Fibroblast of skin of abdomen (primary cell): Measurements from ENCODE around the gene MAP3K12.

Experiments used
- DNase-seq: peaks from one replicate; pipeline ENCODE4 v3.0.0-alpha.2; 2013

The MAP3K12 gene

DNA sequence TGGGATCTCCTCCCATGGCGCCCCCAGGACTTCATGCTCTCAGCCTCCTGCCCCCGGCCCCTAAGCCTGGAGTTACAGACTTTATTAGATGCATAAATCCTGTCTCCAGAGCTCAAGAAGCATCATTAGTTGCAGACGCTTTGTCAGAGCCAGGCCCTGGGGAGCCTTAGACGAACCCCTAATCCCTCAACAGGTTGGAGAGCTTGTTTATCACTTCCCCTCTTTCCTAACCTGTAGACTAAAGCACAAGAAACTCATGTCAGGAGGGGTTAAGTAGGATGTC, 8.3 kb upstream of the MAP3K12 start:
- DNase-seq, result no peak

DNA sequence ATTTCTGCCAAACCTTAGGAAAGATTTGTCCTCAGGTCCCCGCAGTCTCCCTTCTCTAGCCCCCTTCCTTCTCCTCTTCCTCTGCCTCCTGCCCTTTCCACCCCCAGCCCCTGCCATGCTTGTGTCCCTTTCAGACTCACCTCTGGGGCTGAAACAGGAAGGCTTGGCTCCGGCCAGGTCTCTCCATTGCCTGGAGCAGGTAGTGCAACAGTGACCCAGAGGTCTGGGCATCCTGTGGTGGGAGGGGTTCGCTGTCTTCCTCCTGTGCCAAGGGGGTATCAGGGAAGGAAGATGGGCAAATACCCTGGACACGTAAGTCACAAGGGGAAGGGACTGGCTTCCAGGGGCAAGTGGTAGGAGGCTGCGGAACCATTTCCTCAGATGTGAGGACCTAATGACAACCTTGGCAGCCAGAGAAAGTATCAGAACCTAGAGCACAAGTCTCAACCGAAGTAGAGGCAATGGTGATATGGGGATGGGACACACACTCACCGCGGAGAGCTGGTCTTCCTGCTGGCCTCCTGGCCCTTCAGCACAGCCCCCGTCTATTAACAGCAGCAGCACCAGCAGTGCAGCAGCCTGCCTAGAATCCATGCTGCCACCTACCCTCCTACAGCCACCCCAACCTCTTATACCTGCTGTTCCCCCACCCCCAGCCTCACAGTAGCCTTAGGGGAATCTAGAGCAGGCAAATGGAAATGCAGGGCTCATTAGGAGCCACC, 7.8 kb upstream of the MAP3K12 start, which contains the start of gene NPFF:
Gene NPFF, minus strand, starts transcription at position 604 of the 722 bp plus-strand sequence. Its CDS starts 10 bp downstream, at position 594.
- no peak for DNase-seq

DNA sequence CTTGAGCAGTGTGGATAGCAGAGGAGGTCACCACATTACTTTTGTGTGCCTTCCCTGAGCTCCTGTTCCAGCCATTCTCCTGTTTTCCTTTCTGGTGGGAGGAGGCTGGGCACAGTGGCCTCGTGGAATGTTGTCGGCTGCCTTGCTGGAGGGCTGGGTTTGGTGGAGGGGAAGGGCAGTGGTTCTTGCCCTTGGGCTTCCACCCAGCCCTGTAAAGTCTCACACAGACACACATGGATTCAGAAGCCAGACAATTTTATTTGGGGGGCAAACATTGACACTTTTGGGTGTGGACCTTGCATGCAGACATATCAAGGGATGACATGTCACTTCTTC, 7.2 kb upstream of the MAP3K12 start:
- DNase-seq, result no peak

DNA sequence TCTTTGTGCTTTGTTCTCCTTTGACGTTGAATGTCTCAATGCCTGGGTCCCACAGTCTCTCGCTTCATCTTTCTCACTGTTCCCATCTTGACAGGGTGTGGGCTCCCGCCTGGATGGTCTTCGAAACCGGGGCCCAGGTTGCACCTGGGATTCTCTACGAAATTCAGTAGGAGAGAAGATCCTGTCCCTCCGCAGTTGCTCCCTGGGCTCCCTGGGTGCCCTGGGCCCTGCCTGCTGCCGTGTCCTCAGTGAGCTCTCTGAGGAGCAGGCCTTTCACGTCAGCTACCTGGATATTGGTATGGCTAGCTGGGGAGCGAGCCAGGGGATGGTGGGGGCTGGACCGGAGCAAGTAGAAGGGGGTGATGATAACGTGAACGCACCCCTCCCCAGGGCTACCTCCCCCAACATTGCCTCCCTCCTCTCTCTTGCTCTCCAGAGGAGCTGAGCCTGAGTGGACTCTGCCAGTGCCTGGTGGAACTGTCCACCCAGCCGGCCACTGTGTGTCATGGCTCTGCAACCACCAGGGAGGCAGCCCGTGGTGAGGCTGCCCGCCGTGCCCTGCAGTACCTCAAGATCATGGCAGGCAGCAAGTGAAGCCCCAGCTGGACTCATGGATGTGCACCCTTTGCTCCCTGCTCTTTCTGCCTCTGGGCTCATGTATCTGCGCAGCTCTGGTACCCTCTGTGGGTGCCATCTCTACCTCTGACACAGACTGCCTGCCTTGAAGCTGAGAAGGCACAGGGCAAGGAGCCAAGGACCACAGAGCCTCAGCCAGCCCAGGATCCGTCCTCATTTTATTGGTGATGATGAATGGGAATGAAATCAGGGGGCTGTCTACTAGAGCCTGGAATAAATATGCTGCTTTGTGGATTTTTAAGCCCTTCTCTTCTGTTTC, 6.5 kb upstream of the MAP3K12 start:
- no peak for DNase-seq

DNA sequence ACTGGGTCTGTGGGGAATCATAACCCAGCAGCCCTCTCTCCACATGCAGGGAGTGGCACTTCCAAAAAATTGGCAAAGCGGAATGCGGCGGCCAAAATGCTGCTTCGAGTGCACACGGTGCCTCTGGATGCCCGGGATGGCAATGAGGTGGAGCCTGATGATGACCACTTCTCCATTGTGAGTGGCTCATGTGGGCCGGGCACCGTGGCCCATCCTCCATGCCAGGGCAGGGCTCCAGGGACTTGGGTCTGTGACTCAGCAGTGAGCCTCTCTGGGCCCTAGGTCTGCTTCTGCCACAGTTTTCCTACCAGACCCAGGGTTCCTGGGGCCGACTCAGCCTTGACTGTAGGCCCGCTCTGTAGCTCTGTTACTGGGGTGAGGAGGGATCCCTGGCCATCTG, 5.8 kb upstream of the MAP3K12 start:
- peak; percentile 24 for DNase-seq

DNA sequence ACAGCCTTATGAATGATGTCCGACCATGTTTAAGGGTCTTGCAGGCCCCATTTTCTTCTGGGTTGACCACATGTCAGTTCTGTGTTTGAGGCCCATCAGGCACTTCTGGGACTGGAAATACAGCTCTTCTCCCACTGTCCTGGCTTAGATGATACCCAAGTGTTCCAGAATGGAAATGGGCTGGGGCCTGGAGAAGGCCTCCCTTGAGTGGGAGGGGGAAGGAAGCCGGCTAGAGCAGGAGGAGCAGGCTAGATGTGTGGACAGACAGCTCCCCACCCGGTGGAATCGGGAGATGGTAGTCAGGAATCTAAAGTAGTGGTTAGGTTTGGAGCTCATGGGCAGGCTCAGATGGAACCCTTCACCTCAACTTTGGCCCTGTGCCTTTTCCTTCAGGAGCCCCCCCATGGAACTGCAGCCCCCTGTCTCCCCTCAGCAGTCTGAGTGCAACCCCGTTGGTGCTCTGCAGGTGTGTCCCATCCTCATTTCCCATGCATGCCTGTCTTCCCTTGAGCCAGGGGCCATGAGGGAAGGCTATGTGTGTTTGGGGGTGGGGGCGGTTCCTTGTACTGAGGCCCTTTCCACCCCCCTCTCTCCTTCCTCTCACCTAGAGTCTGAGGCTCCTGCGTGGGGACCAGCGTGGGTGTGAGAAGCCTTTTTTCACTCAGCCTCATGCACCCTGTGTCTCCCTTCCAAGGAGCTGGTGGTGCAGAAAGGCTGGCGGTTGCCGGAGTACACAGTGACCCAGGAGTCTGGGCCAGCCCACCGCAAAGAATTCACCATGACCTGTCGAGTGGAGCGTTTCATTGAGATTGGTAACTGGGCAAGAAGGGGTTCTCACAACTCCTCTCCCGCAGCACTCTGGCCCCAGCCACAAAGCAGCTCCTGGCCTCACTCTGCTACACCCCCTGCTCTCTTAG, 5.0 kb upstream of the MAP3K12 start:
- DNase-seq, result no peak

DNA sequence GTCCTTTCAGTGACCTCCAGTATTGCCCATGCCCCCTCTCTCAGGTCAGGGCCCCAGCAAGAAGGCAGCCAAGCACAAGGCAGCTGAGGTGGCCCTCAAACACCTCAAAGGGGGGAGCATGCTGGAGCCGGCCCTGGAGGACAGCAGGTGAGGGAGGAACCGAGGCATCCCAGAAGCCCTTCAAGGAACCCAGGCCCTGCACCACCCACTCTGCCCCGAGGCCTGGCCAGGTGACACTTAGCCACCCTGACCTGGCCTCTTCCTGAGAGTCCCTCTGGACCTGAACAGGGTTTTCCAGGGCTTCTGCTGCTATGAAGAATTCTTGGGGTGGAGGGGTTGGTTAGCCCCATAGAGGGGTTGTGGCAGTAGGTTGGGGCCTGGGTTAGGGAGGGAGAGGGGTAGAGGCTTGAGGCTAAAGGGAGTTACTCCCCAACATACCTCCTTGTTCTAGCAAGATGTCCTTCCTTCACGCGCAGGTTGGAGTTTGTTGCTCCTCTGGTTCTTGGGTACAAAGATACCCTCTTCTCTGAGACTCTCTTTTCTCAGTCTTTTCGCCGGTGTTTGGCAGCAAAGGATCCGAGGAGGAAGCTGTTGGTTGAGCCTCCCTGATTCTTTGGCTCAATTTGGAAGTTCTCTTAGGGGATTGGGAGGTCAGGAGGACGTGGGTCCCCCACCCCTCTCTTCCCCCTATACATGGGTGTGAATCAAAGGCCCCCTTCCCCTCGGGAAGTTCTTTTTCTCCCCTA, 3.9 kb upstream of the MAP3K12 start:
- no peak for DNase-seq

DNA sequence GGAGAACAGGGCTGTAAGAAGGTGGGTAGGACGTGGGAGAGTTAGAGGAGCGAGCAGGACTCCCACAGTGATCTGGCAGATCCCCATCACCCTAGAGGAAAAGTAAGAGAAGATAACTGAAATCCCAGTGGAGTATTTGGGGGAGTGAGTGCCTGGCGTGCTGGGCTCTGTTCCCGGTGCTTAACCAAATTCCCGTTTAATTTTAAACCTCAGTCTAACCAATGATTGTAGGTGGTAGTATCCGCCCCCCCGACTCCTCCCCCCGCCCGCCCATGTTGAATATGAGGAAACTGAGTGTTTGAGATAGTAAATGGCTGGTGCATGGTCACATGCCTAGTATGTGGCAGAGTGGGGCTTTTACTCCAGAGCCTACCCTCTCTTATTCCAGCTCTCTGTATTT, 3.1 kb upstream of the MAP3K12 start:
- no peak for DNase-seq

DNA sequence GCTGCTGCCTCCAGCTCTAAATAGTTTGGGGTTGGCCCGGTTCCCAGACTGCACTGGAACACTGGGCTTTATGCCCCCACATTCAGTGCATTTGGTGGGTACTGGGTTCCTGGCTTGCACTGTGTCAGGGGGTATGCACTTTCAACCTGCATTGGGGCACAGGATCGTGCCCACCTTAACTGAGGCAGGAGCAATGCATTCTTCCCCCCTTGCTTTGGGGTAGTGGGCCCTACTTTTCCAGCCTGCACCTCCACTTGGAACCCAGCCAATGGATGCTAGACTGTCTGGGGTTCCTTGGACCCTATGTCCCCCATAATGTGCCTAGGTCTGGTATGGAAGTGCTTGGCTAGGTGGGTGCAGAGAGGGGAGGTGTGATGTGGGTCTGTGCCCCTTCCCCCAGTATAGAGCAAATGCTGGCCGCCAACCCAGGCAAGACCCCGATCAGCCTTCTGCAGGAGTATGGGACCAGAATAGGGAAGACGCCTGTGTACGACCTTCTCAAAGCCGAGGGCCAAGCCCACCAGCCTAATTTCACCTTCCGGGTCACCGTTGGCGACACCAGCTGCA, 2.4 kb upstream of the MAP3K12 start:
- no peak for DNase-seq

DNA sequence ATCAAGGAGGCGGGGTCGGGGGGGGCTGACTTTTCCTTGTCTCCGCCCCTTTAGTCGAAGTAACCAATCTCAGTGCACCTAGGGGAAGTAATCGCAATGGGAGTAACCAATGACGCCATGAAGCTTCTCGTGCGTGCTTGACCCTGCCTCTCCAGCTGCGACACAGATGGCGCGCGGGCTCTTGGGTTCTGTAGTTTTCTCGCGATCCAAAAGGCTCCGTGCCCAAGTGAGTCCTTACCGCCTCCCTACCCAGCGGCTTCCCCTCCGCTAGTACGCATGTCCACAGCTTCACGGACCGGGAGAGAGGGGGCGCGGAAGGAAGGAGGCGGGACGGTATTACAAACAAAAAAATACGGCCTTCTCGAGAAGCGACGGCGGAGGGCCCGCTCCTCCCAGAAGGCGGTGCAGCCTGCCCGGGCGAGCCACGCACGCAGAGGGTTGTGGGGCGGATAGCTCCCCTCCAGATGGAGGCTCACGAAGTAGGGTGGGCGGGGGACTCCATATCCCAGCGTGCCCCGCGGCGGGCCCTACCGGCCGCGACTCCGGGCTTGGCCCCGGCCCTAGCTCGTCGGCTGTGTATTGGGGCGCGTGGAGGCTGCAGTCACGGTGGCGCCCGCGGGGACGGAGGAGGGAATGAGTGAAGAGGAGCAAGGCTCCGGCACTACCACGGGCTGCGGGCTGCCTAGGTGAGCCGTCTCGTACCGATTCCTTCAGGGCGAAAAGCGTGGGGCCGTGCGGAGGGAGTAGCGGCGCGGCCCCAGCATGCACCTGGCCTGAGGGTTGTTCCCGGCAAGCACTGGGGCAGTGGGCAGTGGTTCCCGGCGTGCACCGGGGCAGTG, 1.7 kb upstream of the MAP3K12 start, which contains the start of gene TARBP2:
Gene TARBP2, plus strand, starts transcription at position 508 of the 839 bp plus-strand sequence. Its CDS starts 126 bp downstream, at position 634.
- DNase-seq, result peak; percentile 100

DNA sequence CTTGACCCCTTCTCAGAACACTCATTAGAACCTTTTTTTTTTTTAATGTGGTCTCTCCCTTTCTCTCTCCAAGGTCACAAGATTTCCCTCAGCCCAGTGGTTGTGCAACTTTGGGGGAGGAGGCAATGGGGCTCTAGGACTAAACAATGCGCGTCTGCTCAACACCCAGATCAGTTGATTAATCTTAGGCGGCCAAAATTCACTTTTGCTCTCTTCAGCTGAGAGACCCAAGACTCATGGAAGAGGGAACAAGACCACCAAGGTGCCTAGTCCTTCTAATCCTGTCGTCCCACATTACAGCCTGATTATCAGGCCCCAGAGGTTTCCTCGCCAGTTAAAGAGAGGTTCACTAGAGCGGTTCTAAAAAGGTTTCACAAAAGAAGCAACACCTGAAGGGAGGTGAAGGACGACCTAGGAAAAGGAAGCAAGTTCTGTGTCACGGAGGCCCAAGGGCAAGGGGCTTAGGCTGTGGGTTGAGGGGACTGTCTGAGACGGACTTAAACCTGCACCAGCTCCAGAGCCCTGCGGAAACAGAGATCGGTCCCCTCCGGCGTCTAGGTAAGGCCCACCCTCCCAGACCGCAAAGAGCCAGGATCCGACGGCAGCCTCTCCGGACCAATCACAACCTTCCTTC, 1.0 kb upstream of the MAP3K12 start:
- peak; percentile 61 for DNase-seq

DNA sequence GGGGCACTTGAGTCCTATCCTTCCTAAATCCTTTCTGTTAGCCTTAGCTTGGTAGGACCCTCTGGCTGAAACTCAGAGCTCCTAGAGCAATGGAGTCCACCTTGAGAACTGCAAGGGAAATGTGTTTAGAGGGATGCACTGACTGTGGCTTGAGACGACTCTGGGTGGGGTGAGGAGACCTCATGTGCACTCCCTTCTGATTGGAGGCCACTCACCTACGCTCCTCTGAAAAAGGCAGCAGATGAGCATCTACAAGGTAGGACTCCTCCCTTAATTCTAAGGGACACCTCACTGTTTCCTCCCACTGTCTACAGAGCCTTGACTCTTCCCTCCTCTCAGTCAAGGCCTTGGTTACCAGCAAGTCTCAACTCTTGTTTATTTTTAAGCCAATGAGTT, 1.0 kb downstream of the MAP3K12 start:
- DNase-seq, result no peak

DNA sequence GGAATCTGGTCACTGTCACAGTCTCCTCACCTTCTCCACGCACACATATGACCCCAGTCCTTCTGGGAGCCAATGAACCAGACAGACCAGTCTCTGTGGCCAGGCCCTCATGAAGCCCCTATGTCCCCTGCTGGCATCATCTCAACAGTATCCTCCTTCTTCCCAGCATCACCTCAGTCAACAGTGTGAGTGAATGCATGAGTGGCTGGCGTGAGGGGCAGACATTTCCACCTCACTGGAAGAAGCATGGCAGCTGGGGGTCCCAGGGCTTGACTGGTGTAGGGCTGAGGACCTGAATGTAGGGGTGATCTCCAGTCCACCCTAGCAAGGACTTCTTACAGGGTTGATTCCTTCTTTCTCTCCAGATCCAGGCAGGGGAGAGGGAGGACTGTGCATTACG, 1.8 kb downstream of the MAP3K12 start:
- DNase-seq, result no peak

DNA sequence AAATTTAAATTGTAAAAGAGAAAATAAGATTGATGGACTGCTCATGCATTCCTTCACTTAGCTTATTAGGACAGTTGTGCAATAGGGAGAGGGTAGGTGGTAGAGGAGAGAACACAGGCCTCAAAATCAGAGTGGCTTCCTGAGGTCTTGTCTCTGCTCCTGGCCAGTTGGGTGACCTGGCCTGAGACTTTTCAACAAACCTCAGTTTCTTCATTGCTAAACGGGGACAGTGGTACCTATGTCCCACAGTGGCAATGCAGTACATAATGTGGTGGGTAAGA, 2.6 kb downstream of the MAP3K12 start:
- DNase-seq, result no peak

DNA sequence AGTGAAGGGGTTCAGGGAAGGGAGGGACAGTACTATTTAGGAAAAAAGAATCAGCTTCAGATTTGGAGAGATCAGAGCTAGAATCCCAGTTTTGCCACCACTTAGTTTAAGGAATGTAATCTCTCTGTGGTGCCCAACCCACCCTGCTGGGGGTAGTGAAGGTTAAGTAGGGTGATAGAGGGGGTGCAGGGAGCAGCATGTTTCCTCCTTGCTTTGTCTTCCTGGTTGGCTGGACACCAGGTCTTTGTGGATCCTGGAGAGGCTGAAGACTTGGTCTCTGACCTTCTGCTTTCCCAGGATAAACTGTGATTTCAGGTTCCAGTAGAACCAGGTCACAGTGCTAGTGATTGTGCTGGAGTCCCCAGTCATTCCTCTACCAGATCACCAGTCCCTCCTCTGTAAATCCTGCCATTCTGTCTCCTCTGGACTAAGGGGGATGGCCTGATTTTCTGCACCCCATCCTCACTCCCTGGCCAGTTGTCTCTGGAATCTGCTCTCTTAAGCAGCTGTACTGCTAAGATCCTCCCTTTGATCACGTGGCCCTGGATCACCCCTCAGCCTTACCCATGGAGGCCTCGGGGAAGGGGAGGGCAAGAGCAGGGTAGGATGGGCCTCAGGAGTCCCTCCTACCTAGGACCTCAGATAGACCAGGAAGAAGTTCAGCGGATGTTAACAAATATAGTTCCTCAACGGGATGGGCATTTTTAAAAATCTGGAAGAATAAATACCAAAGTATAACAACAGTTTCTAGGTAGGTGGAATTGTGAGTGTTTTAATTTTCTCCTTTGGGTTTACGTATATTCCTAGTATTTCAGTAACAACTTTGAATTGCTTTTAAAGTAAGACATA, 3.1 kb downstream of the MAP3K12 start:
- DNase-seq, result peak; percentile 72

DNA sequence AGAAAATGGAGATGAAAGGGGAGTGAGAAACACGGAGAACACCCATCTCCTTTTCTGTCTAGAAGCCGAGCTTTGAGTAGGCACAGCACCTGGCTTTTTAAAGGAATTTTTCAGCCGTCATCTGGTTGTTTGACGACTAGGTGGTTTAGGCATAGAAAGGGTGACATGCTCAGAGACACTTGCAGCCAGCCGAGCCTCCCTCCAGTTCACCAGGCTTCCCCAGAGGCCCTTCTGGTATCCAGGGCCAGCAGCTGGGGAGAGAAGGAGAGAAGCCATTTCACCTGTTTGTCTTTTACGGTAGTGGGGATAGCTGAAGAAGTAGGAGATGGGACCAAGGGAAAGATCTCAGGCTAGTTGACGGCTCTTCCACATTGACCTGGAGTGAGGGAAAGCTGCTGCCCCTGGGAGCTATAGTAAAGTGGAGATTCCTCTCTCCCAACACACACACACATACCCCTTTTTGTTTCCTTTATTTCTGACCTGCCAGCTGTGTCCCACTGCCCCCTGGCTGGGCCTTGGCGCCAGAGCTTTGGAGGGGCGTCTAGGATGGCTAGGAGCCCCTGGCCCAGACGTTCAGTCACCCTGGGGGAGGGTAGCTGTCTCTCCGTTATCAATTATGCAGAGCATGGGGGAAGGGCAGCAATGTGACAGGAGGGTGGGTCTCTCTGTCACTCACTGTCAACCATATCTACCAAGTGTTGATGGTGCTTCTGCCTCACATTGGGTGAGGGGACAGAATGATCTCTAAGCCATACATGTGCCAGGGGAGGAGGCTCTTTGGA, 5.5 kb downstream of the MAP3K12 start:
- DNase-seq, result no peak

DNA sequence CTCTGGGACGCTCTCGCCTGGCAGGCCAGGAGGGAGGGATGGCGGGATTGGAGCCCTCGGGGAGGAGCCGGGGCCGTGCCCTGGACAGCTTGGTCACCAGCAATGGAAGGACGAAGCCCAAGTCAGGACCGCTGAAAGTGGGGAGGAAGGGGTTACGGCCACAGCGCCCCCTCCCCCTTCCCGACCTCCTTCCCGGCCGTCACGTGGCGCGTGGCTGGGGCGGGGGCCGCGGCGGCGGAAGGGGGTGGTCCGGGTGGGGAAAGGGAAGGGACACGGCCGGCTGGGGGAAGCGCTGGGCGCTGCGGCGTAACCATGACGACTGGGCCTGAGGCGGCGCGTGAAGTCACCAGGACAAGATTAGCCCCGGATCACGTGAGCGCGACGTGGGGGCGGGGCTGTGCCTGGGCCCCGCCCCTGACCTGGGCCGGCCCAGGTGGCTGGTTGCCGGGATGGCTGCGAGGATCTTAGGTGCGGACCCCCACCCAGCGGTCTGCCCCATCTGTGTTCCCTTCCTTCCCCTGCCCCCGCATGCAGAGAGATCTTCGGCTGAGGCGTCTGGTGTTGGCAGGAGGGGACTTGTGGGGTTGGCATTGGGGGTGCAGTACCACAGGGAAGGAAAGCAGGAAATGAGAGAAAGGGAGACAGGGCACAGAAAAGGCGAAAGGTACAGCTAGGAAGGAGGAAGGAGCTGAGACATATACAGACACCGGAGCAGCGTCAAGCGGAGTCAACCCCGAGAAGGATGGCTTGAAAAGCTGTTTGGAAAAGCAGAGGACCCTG, 6.2 kb downstream of the MAP3K12 start:
- DNase-seq, result peak; percentile 89

DNA sequence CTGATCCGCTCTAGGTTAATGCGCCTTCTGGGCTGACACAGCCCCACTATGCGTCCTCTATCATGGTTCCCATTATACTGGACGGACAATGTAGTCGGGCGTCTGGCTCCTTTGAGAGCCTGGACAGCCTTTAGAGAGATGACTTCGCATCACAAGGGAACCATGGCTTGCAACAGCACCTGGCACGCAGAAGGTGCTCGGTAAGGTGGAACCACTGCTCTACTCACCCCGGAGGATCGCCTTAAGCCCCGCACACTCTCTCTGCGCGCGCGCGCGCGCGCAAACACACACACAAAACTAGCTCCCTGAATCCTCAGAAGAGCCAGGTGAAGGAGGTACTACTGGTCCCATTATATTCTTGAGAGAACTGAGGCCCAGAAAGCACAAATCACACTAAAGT, 7.1 kb downstream of the MAP3K12 start:
- no peak for DNase-seq
